ENCODE data around the gene DPP6. TPM values are rescaled to one million over a fixed set of nuclear protein-coding genes. Genes with fewer than 3 reads are reported as not detected.

The DPP6 gene
- total and polyA plus RNA-seq, 2 of the 8 experiments (the other 6 are each of a cell fraction or from before 2014, with no cell fraction given), result 4.7 to 6.8 TPM

DNA sequence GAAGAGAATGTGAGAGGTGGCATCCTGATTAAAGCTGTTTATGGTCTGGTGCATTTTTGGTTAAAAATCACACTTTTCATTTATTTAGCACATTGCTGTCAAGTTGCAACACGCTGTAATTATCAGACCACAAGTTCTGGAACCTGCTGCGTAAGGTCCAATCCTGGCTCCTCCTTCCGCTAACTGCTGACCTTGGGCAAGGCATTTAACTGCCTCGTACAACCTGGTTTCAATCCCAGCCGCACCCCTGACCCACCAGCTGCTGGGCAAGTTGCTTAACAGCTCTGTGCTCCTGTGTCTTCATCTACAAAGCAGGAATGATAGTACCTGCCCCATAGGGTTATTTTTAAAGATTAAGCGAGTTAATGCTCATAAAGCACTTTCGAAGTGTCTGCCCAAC, 668.9 kb downstream of the DPP6 start (continued):
- TF ChIP-seq FOSL1 (IDR thresholded peaks at IDR 0.05; ENCODE audit: insufficient read depth, low read depth, low read length) (no peak), GTF2F1 (IDR thresholded peaks at IDR 0.05; ENCODE audit: borderline replicate concordance, low read depth, low read length) (no peak), BRCA1 (IDR thresholded peaks at IDR 0.05; ENCODE audit: low read depth, low read length) (no peak)
- TF ChIP-seq, protein P1, sequence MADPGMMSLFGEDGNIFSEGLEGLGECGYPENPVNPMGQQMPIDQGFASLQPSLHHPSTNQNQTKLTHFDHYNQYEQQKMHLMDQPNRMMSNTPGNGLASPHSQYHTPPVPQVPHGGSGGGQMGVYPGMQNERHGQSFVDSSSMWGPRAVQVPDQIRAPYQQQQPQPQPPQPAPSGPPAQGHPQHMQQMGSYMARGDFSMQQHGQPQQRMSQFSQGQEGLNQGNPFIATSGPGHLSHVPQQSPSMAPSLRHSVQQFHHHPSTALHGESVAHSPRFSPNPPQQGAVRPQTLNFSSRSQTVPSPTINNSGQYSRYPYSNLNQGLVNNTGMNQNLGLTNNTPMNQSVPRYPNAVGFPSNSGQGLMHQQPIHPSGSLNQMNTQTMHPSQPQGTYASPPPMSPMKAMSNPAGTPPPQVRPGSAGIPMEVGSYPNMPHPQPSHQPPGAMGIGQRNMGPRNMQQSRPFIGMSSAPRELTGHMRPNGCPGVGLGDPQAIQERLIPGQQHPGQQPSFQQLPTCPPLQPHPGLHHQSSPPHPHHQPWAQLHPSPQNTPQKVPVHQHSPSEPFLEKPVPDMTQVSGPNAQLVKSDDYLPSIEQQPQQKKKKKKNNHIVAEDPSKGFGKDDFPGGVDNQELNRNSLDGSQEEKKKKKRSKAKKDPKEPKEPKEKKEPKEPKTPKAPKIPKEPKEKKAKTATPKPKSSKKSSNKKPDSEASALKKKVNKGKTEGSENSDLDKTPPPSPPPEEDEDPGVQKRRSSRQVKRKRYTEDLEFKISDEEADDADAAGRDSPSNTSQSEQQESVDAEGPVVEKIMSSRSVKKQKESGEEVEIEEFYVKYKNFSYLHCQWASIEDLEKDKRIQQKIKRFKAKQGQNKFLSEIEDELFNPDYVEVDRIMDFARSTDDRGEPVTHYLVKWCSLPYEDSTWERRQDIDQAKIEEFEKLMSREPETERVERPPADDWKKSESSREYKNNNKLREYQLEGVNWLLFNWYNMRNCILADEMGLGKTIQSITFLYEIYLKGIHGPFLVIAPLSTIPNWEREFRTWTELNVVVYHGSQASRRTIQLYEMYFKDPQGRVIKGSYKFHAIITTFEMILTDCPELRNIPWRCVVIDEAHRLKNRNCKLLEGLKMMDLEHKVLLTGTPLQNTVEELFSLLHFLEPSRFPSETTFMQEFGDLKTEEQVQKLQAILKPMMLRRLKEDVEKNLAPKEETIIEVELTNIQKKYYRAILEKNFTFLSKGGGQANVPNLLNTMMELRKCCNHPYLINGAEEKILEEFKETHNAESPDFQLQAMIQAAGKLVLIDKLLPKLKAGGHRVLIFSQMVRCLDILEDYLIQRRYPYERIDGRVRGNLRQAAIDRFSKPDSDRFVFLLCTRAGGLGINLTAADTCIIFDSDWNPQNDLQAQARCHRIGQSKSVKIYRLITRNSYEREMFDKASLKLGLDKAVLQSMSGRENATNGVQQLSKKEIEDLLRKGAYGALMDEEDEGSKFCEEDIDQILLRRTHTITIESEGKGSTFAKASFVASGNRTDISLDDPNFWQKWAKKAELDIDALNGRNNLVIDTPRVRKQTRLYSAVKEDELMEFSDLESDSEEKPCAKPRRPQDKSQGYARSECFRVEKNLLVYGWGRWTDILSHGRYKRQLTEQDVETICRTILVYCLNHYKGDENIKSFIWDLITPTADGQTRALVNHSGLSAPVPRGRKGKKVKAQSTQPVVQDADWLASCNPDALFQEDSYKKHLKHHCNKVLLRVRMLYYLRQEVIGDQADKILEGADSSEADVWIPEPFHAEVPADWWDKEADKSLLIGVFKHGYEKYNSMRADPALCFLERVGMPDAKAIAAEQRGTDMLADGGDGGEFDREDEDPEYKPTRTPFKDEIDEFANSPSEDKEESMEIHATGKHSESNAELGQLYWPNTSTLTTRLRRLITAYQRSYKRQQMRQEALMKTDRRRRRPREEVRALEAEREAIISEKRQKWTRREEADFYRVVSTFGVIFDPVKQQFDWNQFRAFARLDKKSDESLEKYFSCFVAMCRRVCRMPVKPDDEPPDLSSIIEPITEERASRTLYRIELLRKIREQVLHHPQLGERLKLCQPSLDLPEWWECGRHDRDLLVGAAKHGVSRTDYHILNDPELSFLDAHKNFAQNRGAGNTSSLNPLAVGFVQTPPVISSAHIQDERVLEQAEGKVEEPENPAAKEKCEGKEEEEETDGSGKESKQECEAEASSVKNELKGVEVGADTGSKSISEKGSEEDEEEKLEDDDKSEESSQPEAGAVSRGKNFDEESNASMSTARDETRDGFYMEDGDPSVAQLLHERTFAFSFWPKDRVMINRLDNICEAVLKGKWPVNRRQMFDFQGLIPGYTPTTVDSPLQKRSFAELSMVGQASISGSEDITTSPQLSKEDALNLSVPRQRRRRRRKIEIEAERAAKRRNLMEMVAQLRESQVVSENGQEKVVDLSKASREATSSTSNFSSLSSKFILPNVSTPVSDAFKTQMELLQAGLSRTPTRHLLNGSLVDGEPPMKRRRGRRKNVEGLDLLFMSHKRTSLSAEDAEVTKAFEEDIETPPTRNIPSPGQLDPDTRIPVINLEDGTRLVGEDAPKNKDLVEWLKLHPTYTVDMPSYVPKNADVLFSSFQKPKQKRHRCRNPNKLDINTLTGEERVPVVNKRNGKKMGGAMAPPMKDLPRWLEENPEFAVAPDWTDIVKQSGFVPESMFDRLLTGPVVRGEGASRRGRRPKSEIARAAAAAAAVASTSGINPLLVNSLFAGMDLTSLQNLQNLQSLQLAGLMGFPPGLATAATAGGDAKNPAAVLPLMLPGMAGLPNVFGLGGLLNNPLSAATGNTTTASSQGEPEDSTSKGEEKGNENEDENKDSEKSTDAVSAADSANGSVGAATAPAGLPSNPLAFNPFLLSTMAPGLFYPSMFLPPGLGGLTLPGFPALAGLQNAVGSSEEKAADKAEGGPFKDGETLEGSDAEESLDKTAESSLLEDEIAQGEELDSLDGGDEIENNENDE (IDR thresholded peaks at IDR 0.05; ENCODE audit: insufficient replicate concordance, low read length), result no peak
